Stimulated activated CD8-positive, alpha-beta memory T cell treated with anti-CD3 and anti-CD28 coated beads, Interleukin-4, amount 100 ng/mL, for 48 hours (primary cell): ENCODE data around the gene PARD3B.

ENCODE experiments used
- DNase-seq: peaks from one replicate; pipeline ENCODE4 v3.0.0-alpha.2; 2020

Gene PARD3B

GRCh38 chr2:205032093-205032551 is 486.8 kb downstream of the PARD3B start:
- DNase-seq: no peak

- DNase-seq: no peak
Measured at GRCh38 chr2:205033431-205033830, 488.2 kb downstream of the PARD3B start.

GRCh38 chr2:205034034-205034433 is 488.8 kb downstream of the PARD3B start:
- no peak for DNase-seq

- DNase-seq: no peak
Measured at GRCh38 chr2:205040323-205040722, 495.0 kb downstream of the PARD3B start.

GRCh38 chr2:205041472-205042130 is 496.3 kb downstream of the PARD3B start:
- DNase-seq: no peak

- DNase-seq: no peak
Measured at GRCh38 chr2:205043285-205043684, 498.0 kb downstream of the PARD3B start.

- no peak for DNase-seq
Measured at GRCh38 chr2:205045706-205046105, 500.4 kb downstream of the PARD3B start.

GRCh38 chr2:205047273-205047839 is 502.1 kb downstream of the PARD3B start:
- DNase-seq: no peak

- DNase-seq: no peak
Measured at GRCh38 chr2:205051417-205051816, 506.1 kb downstream of the PARD3B start.

- no peak for DNase-seq
Measured at GRCh38 chr2:205052781-205053180, 507.5 kb downstream of the PARD3B start.

- DNase-seq: no peak
Measured at GRCh38 chr2:205053827-205054410, 508.6 kb downstream of the PARD3B start.

GRCh38 chr2:205054789-205055188 is 509.5 kb downstream of the PARD3B start:
- DNase-seq: no peak

GRCh38 chr2:205055251-205055650 is 510.0 kb downstream of the PARD3B start:
- DNase-seq: no peak

- DNase-seq: no peak
Measured at GRCh38 chr2:205056151-205056561, 510.9 kb downstream of the PARD3B start.

GRCh38 chr2:205058409-205058808 is 513.1 kb downstream of the PARD3B start:
- DNase-seq: no peak

- DNase-seq: no peak
Measured at GRCh38 chr2:205060269-205060668, 515.0 kb downstream of the PARD3B start.

- DNase-seq: no peak
Measured at GRCh38 chr2:205066081-205066480, 520.8 kb downstream of the PARD3B start.

- no peak for DNase-seq
Measured at GRCh38 chr2:205069928-205070327, 524.7 kb downstream of the PARD3B start.

- DNase-seq: no peak
Measured at GRCh38 chr2:205070889-205071288, 525.6 kb downstream of the PARD3B start.

GRCh38 chr2:205073433-205074020 is 528.3 kb downstream of the PARD3B start:
- DNase-seq: no peak

- no peak for DNase-seq
Measured at GRCh38 chr2:205076405-205076804, 531.1 kb downstream of the PARD3B start.

GRCh38 chr2:205077159-205077558 is 531.9 kb downstream of the PARD3B start:
- DNase-seq: no peak

- DNase-seq: no peak
Measured at GRCh38 chr2:205078762-205079161, 533.5 kb downstream of the PARD3B start.

GRCh38 chr2:205079173-205079572 is 533.9 kb downstream of the PARD3B start:
- DNase-seq: no peak
